Right lobe of liver (tissue), 6 donors: ENCODE data around the gene RPTOR. TPM values are rescaled to one million over a fixed set of nuclear protein-coding genes. Genes with fewer than 3 reads are reported as not detected.

Experiments used
- ATAC-seq, 4 donors: fragments of 200-7000 bp; cut with Tn5 transposase; one replicate each; pipeline ENCODE4 v1.9.1; 2020; ENCODE audit warnings: mild to moderate bottlenecking in 4 of 4, moderate library complexity in 4 of 4
- DNase-seq, 3 donors: peaks; one replicate each; pipeline ENCODE4 v3.0.0-alpha.2; 2020
- H3K27ac ChIP-seq, 3 donors: fragments of 200-600 bp; one replicate each; pipeline ENCODE4 v1.8.0; 2022
- H3K27me3 ChIP-seq, 2 donors: fragments of 200-600 bp; one replicate each; pipeline ENCODE4 v1.8.0; 2022
- H3K36me3 ChIP-seq, 4 donors: fragments of 200-600 bp; sonication (generic) in 1 of 4; one replicate each; pipeline versions ENCODE4 v1.5.1 to v1.8.0; 2017 to 2022; ENCODE audit warnings: control low read depth in 1 of 4
- H3K4me1 ChIP-seq, 4 donors: fragments of 200-600 bp; sonication (generic) in 1 of 4; one replicate each; pipeline versions ENCODE4 v1.5.1 to v1.8.0; 2017 to 2022; ENCODE audit warnings: control low read depth in 1 of 4
- H3K4me3 ChIP-seq, 3 donors: fragments of 200-600 bp; one replicate each; pipeline ENCODE4 v1.8.0; 2022
- H3K9me3 ChIP-seq, 4 donors: fragments of 200-600 bp; sonication (generic) in 1 of 4; one replicate each; pipeline versions ENCODE4 v1.5.1 to v1.8.0; 2017 to 2022; ENCODE audit warnings: control low read depth in 1 of 4
- POLR2A ChIP-seq: fragments of 450-650 bp; IDR thresholded peaks from one replicate; pipeline ENCODE4 v1.6.1; 2017; ENCODE audit warnings: antibody characterized with exemption, mild to moderate bottlenecking
- WGBS: methylation state at CpG from one replicate; pipeline ENCODE4 v1.1.6; 2018; ENCODE audit warnings: low coverage, low lambda C conversion rate; ENCODE audit not compliant: insufficient coverage; ENCODE audit errors: missing lambda C conversion rate; 5-methylcytosine and 5-hydroxymethylcytosine counted together
- intact Hi-C, 2 donors: fragments of 100-400 bp; cut with DNase I; formaldehyde crosslinking; loops; one replicate each; pipeline versions ENCODE4 v1.11.2 to v1.14.1; 2022
- total RNA-seq, 6 experiments: library from RNA; depleted of rRNA in 2 of 6; stranded (reverse); fragments of >200 nt in 2 of 6; fragmentation: NEBNext Ultra II Directional in 3 of 6; extraction: Animal tissue kit (Norgen Biotek cat#: 25700) in 3 of 6; gene quantifications; one replicate each; pipeline versions ENCODE4 v1.1.0 to v1.2.4, GENCODE V29; 2016 to 2023
- TF ChIP-seq, protein P1 (sequence below), 4 donors: fragments of 200-600 bp in 3 of 4; fragments of 450-650 bp in 1 of 4; IDR thresholded peaks; one replicate each; pipeline versions ENCODE4 v1.5.1 to v1.8.0; 2016 to 2022; ENCODE audit warnings: antibody characterized with exemption in 4 of 4, mild to moderate bottlenecking in 2 of 4
- donor health status: DM: no; HTN: yes; CAD: no.
- donor health status: DM: no; HTN: no; CAD: no.
- donor health status: DM: no; HTN: no; CAD: no.
- donor health status: DM: no; HTN: yes; CAD: no.
- donor health status: DM: no; HTN: yes; CAD: no.

RPTOR gene
- total RNA-seq, 6 experiments from 2014 or later: 13.1 to 24.0 (median 15.5) TPM

DNA sequence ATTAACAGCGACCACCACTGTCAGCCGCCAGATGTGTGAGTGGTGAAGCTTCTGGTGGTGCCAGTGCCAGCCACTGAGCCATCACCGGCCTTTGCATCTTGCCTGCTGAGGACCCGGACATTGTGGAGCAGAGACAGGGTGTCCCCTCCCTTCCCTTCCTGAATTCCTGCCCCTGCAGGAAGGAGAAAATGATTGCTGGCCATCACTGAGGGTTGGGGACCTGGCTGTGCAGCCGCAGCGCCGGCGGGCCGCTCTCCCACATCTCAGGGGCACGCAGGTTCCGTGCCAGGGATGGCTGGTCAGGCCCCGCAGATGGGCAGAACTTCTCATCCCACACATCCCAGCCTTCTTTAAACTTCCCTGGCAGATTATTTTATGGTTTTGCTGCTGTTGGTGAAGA, 56.5 kb downstream of the RPTOR start:
- no peak overlapping the region for H3K4me3 ChIP-seq
- TF ChIP-seq, protein P1, sequence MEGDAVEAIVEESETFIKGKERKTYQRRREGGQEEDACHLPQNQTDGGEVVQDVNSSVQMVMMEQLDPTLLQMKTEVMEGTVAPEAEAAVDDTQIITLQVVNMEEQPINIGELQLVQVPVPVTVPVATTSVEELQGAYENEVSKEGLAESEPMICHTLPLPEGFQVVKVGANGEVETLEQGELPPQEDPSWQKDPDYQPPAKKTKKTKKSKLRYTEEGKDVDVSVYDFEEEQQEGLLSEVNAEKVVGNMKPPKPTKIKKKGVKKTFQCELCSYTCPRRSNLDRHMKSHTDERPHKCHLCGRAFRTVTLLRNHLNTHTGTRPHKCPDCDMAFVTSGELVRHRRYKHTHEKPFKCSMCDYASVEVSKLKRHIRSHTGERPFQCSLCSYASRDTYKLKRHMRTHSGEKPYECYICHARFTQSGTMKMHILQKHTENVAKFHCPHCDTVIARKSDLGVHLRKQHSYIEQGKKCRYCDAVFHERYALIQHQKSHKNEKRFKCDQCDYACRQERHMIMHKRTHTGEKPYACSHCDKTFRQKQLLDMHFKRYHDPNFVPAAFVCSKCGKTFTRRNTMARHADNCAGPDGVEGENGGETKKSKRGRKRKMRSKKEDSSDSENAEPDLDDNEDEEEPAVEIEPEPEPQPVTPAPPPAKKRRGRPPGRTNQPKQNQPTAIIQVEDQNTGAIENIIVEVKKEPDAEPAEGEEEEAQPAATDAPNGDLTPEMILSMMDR (IDR thresholded peaks at IDR 0.05): no peak
- no peak for TF ChIP-seq POLR2A
- H3K27me3 ChIP-seq: no peaks in the 10 kb centered on the region
- WGBS: 89% methylated on average over 11 of the region's 12 CpGs
- peaks cover 0 to 10% (median 4%) of the 10 kb centered on the region in 4 donors for H3K4me1 ChIP-seq
- ATAC-seq (peak in 1 of 4 donors; percentile 18), DNase-seq (no peak)
- no peaks in the 10 kb centered on the region for H3K9me3 ChIP-seq
- H3K27ac ChIP-seq: no peak overlapping the region
- H3K36me3 ChIP-seq: no peaks in the 10 kb centered on the region
- intact Hi-C loops: no loop called here

DNA sequence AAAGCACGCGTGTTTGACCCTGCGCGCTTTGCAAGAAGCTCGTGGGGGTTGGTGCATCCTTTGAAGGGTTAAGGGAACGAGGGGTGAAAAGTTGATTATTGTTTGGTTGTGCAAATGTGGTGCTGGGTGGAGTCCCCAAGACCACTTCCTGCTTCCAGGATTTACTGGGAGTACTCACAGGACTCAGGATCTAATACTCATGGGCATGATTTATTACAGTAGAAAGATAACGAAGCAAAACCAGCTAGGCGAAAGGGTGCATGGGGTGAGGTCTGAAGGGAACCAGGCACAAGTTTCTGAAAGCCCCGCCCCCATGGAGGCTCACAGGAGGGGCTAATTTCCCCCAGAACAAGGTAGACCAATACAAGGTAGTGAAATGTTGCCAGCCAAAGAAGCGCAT, 58.8 kb downstream of the RPTOR start:
- intact Hi-C loops: no loop called here

GRCh38 chr17:80604009-80604669, 59.5 kb downstream of the RPTOR start:
- intact Hi-C loops: no loop called here
- H3K36me3 ChIP-seq: no peaks in the 10 kb centered on the region
- no peak overlapping the region for H3K4me3 ChIP-seq
- H3K9me3 ChIP-seq: no peaks in the 10 kb centered on the region
- H3K27me3 ChIP-seq: no peaks in the 10 kb centered on the region
- DNase-seq (no peak), ATAC-seq (no peak)
- no peak for TF ChIP-seq POLR2A
- TF ChIP-seq, protein P1 (IDR thresholded peaks at IDR 0.05): no peak
- H3K4me1 ChIP-seq: peaks cover 0 to 10% (median 4%) of the 10 kb centered on the region in 4 donors
- 86% methylated on average over 5 of the region's 5 CpGs for WGBS
- no peak overlapping the region for H3K27ac ChIP-seq

More for the DNA sequence above, 58.8 kb downstream of the RPTOR start:
- Histone ChIP-seq H3K27me3 (no peaks in the 10 kb centered on the region), H3K9me3 (no peaks in the 10 kb centered on the region), H3K4me3 (no peak overlapping the region), H3K4me1 (peaks cover 0 to 10% (median 4%) of the 10 kb centered on the region in 4 donors), H3K27ac (no peak overlapping the region), H3K36me3 (no peaks in the 10 kb centered on the region)
- TF ChIP-seq POLR2A: no peak
- TF ChIP-seq, protein P1 (IDR thresholded peaks at IDR 0.05): no peak
- DNase-seq (no peak), ATAC-seq (no peak)
- WGBS: 97% methylated on average over 6 of the region's 10 CpGs

GRCh38 chr17:80604670-80605010, 60.0 kb downstream of the RPTOR start:
- intact Hi-C loops: no loop called here
- Histone ChIP-seq H3K4me3 (no peak overlapping the region), H3K27me3 (no peaks in the 10 kb centered on the region), H3K4me1 (peaks cover 0 to 5% (median 2%) of the 10 kb centered on the region in 4 donors), H3K36me3 (no peaks in the 10 kb centered on the region), H3K9me3 (no peaks in the 10 kb centered on the region), H3K27ac (no peak overlapping the region)
- 96% methylated on average over 4 of the region's 7 CpGs for WGBS
- no peak for TF ChIP-seq POLR2A
- TF ChIP-seq, protein P1 (IDR thresholded peaks at IDR 0.05): no peak
- DNase-seq: no peak
- ATAC-seq: no peak
